ENCODE data around the gene CCDC33.

- TF ChIP-seq EZH2 (IDR thresholded peaks at IDR 0.05; ENCODE audit: borderline replicate concordance, control insufficient read depth, low read depth, low read length) (no peak), RAD21 (IDR thresholded peaks at IDR 0.05; ENCODE audit: insufficient read depth, low read depth, low read length) (no peak), CHD4 (IDR thresholded peaks at IDR 0.05) (no peak), BCL3 (IDR thresholded peaks at IDR 0.05; ENCODE audit: borderline replicate concordance, insufficient read depth, low read depth, low read length, poor library complexity, severe bottlenecking) (no peak), GABPA (IDR thresholded peaks at IDR 0.05; ENCODE audit: low read depth) (no peak), NFYB (IDR thresholded peaks at IDR 0.05; ENCODE audit: insufficient read depth, low read depth, low read length) (no peak), ATF2 (IDR thresholded peaks at IDR 0.05; ENCODE audit: low read length) (no peak), SREBF2 (IDR thresholded peaks at IDR 0.05; ENCODE audit: low read length) (no peak), POLR2A (IDR thresholded peaks at IDR 0.05; ENCODE audit: low read depth, low read length) (no peak), ZNF274 (IDR thresholded peaks at IDR 0.05; ENCODE audit: insufficient read depth, insufficient read length) (no peak), CTCF (IDR thresholded peaks at IDR 0.05 in 2 of 3, conservative IDR thresholded peaks at IDR 0.05 in 1 of 3; ENCODE audit: control insufficient read depth in 2 of 3, extremely low read depth in 1 of 3, insufficient read depth in 1 of 3, low read depth in 3 of 3, low read length in 3 of 3) (no peak), RELA (IDR thresholded peaks at IDR 0.05; ENCODE audit: borderline replicate concordance, partially characterized antibody) (no peak)
Observed at GRCh38 chr15:74290645-74291044, 54.5 kb downstream of the CCDC33 start.

Measured in GM12878 (cell line).